ENCODE data around the gene CNOT2. TPM values are rescaled to one million over a fixed set of nuclear protein-coding genes. Genes with fewer than 3 reads are reported as not detected.

Gene CNOT2, protein sequence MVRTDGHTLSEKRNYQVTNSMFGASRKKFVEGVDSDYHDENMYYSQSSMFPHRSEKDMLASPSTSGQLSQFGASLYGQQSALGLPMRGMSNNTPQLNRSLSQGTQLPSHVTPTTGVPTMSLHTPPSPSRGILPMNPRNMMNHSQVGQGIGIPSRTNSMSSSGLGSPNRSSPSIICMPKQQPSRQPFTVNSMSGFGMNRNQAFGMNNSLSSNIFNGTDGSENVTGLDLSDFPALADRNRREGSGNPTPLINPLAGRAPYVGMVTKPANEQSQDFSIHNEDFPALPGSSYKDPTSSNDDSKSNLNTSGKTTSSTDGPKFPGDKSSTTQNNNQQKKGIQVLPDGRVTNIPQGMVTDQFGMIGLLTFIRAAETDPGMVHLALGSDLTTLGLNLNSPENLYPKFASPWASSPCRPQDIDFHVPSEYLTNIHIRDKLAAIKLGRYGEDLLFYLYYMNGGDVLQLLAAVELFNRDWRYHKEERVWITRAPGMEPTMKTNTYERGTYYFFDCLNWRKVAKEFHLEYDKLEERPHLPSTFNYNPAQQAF
- total RNA-seq (2014; rRNA removed; shearing (Covaris generic)) (123 and 146 TPM in 2 replicates), total RNA-seq (2022) (109 and 121 TPM in 2 replicates), Bru-seq, nascent RNA (percentile 97 among the genes with signal in this experiment), BruChase-seq, experiment 1, labeled RNA remaining after a 6-hour chase (percentile 87 among the genes with signal in this experiment), BruChase-seq, experiment 2, labeled RNA remaining after a 2-hour chase (percentile 89 among the genes with signal in this experiment)
- long read RNA-seq, transcript CNOT2-201 (16 exons, 3,282 nt): major isoform, 81 of 157 reads
- long read RNA-seq, partial matches to known transcripts: 15 of 157 reads
- long read RNA-seq, other reads (novel, unspliced or antisense): 59 of 157 reads

DNA sequence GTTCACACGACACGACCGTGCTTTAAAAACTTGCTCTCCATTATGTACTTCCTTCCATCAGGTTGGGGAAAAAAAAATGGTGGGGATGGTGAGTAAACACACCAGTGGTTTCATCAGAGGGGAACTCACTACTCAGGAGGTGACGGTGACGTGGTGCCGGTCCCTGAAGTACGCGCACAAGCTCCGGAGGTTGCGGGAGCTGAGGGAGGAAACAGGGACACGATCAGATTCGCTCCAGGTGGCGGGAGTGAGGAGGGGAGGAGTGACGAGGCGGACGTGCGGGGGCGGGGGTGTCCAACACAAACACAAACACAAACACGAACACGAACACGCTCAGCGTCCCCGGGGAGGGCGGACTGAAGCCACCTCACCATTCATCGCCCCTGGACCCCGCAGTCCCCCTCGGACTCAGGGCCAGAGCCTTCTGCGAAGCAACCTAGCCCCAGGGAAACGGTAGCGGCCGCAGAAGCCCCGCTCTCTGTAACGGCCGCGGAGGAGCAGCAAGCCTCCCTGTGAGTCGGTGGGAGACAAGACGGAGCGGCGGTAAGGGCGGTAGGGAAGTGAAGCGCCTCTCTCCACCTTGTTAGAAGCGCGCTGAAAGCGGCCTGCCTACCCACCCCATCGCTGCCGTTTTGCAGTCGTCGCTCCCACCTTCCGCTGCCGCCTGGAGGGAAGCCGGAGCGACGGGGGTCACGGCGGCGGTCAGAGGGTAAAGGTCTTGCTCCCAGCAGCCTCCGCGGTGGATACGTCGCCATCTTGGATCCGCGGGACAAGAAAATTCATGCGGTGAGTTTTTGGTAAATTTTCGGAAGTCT lies at the start of gene CNOT2:
CNOT2 (plus strand) TSS at position 739 of the 815 bp plus-strand sequence. CDS start 34,794 bp downstream, outside the sequence.
- BruUV-seq (replicated peaks): no TSS peak

DNA sequence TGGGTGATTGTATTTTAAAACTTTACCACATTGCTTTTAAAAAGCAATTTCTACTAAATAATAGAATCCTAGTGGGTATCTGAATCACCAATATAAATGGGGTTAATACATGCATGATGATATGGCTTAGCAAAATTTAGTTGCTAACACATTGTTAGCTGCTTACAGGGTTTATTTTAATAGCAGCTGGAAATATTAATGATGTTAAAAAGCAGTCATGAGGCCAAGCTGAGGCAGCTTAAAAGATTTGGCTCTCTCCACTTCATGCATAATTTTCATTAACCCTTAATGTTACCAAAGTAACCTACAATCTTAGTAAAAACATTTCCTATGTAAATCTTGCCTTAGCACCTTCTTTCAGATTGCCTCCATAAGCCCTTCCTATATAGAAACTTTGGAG lies 49.2 kb upstream of the CNOT2 start:
- no peaks in the 10 kb centered on the region for H3K9me2 ChIP-seq (ENCODE audit: insufficient read depth, low read length)
- DNase-seq (ENCODE audit: low spot score): no peak
- H3K27ac ChIP-seq (ENCODE audit: low read depth, low read length, poor library complexity, severe bottlenecking): no peak overlapping the region
- intact Hi-C loops (cut with micrococcal nuclease; ENCODE audit: unreplicated experiment): no loop called here
- no peak overlapping the region for H2AFZ ChIP-seq (ENCODE audit: low read length)
- no peak overlapping the region for H3K4me3 ChIP-seq (ENCODE audit: low read depth, low read length, poor library complexity, severe bottlenecking)
- H3K4me1 ChIP-seq (ENCODE audit: insufficient read depth, low read length, poor library complexity, severe bottlenecking): no peaks in the 10 kb centered on the region
- H4K20me1 ChIP-seq (ENCODE audit: insufficient read depth, low read length): no peaks in the 10 kb centered on the region
- TF ChIP-seq, protein P1, sequence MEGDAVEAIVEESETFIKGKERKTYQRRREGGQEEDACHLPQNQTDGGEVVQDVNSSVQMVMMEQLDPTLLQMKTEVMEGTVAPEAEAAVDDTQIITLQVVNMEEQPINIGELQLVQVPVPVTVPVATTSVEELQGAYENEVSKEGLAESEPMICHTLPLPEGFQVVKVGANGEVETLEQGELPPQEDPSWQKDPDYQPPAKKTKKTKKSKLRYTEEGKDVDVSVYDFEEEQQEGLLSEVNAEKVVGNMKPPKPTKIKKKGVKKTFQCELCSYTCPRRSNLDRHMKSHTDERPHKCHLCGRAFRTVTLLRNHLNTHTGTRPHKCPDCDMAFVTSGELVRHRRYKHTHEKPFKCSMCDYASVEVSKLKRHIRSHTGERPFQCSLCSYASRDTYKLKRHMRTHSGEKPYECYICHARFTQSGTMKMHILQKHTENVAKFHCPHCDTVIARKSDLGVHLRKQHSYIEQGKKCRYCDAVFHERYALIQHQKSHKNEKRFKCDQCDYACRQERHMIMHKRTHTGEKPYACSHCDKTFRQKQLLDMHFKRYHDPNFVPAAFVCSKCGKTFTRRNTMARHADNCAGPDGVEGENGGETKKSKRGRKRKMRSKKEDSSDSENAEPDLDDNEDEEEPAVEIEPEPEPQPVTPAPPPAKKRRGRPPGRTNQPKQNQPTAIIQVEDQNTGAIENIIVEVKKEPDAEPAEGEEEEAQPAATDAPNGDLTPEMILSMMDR (conservative IDR thresholded peaks at IDR 0.05; ENCODE audit: low read length): no peak
- TF ChIP-seq EZH2phosphoT487 (IDR thresholded peaks at IDR 0.05; ENCODE audit: borderline replicate concordance, low read depth, low read length): no peak
- CTCF ChIA-PET (ENCODE audit: unreplicated experiment): no interaction called here
- H3K36me3 ChIP-seq (ENCODE audit: insufficient read depth, low read length): no peaks in the 10 kb centered on the region
- no peaks in the 10 kb centered on the region for H3K9me3 ChIP-seq (ENCODE audit: low read length)
- POLR2A ChIA-PET: interaction anchor here (1.0 kb wide), 1 partner anchor 9 kb away, joined by 3 read pairs; no protein-coding TSS in a partner anchor
- no TSS peak for BruUV-seq (replicated peaks)
- H3K4me2 ChIP-seq (ENCODE audit: low read length): no peak overlapping the region
- H3K79me2 ChIP-seq (ENCODE audit: insufficient read depth, low read depth, low read length): no peaks in the 10 kb centered on the region

More for the DNA sequence above, at the start of gene CNOT2:
- Histone ChIP-seq H2AFZ (ENCODE audit: low read length) (peak within 1 kb of the TSS; percentile 77), H3K9me2 (ENCODE audit: insufficient read depth, low read length) (no peaks in the 10 kb centered on the region; the same call in 1 of the 2 replicates), H3K4me3 (ENCODE audit: low read depth, low read length, poor library complexity, severe bottlenecking) (peak within 1 kb of the TSS; percentile 98), H3K36me3 (ENCODE audit: insufficient read depth, low read length) (peaks cover 76% of the 10 kb centered on the region), H3K4me2 (ENCODE audit: low read length) (peak within 1 kb of the TSS; percentile 99), H3K79me2 (ENCODE audit: insufficient read depth, low read depth, low read length) (peaks cover 77% of the 10 kb centered on the region), H4K20me1 (ENCODE audit: insufficient read depth, low read length) (peaks cover 30% of the 10 kb centered on the region), H3K4me1 (ENCODE audit: insufficient read depth, low read length, poor library complexity, severe bottlenecking) (peaks cover 53% of the 10 kb centered on the region), H3K27ac (ENCODE audit: low read depth, low read length, poor library complexity, severe bottlenecking) (peak within 1 kb of the TSS; percentile 98), H3K9me3 (ENCODE audit: low read length) (peaks cover 3% of the 10 kb centered on the region; the same call in 1 of the 2 replicates)
- ChIA-PET CTCF (ENCODE audit: unreplicated experiment) (no interaction called here), POLR2A (interaction anchor here (0.8 to 1.9 kb wide), 3 partner anchors 14 to 114 kb away, joined by 3 to 6 read pairs (median 4); no protein-coding TSS in a partner anchor)
- intact Hi-C loops (cut with micrococcal nuclease; ENCODE audit: unreplicated experiment): loop anchor here (1.0 to 10.0 kb wide), 4 partner anchors 123 to 656 kb away; partner anchors contain the start of genes CCT2 and KCNMB4
- DNase-seq (ENCODE audit: low spot score): peak; percentile 90
- no peak for TF ChIP-seq EZH2phosphoT487 (IDR thresholded peaks at IDR 0.05; ENCODE audit: borderline replicate concordance, low read depth, low read length)
- TF ChIP-seq, protein P1 (conservative IDR thresholded peaks at IDR 0.05; ENCODE audit: low read length): no peak

Data from OCI-LY7 (cell line).